HG03039 (cell line): ENCODE data around the gene HERC3.

Source experiments
- ATAC-seq: cut with Tn5 transposase; IDR thresholded peaks from one replicate; pipeline ENCODE4 v1.9.1; 2021; ENCODE audit warnings: mild to moderate bottlenecking, moderate library complexity; ENCODE audit not compliant: unreplicated experiment

The HERC3 gene

GRCh38 chr4:88659055-88659889 is 67.0 kb downstream of the HERC3 start:
- ATAC-seq, result peak; percentile 89

GRCh38 chr4:88659890-88660208 is 67.6 kb downstream of the HERC3 start:
- ATAC-seq, result no peak

- no peak for ATAC-seq
Measured at GRCh38 chr4:88660446-88661294, 68.4 kb downstream of the HERC3 start.

- ATAC-seq, result no peak
Measured at GRCh38 chr4:88661739-88662138, 69.5 kb downstream of the HERC3 start.

- no peak for ATAC-seq
Measured at GRCh38 chr4:88672987-88673386, 80.7 kb downstream of the HERC3 start.

GRCh38 chr4:88673886-88674285 is 81.6 kb downstream of the HERC3 start:
- no peak for ATAC-seq

- no peak for ATAC-seq
Measured at GRCh38 chr4:88674565-88674964, 82.3 kb downstream of the HERC3 start.

- ATAC-seq, result no peak
Measured at GRCh38 chr4:88674979-88675378, 82.7 kb downstream of the HERC3 start.

GRCh38 chr4:88675543-88675942 is 83.3 kb downstream of the HERC3 start:
- no peak for ATAC-seq

- ATAC-seq, result no peak
Measured at GRCh38 chr4:88681209-88681608, 88.9 kb downstream of the HERC3 start.

- ATAC-seq, result no peak
Measured at GRCh38 chr4:88690355-88690754, 98.1 kb downstream of the HERC3 start.

- ATAC-seq, result no peak
Measured at GRCh38 chr4:88693792-88694191, 101.5 kb downstream of the HERC3 start.

GRCh38 chr4:88696630-88697029 is 104.3 kb downstream of the HERC3 start:
- no peak for ATAC-seq

GRCh38 chr4:88697141-88697540 is 104.9 kb downstream of the HERC3 start:
- no peak for ATAC-seq

GRCh38 chr4:88697588-88698329 is 105.5 kb downstream of the HERC3 start, which contains the start of gene NAP1L5:
NAP1L5 (minus strand) TSS chr4:88697829; CDS start chr4:88697754, 75 bp downstream.
- ATAC-seq, result peak; percentile 95

- ATAC-seq, result no peak
Measured at GRCh38 chr4:88698519-88698918, 106.2 kb downstream of the HERC3 start.

- no peak for ATAC-seq
Measured at GRCh38 chr4:88702782-88703181, 110.5 kb downstream of the HERC3 start.

GRCh38 chr4:88705223-88705622 is 112.9 kb downstream of the HERC3 start:
- no peak for ATAC-seq

- no peak for ATAC-seq
Measured at GRCh38 chr4:88705805-88706492, 113.7 kb downstream of the HERC3 start.

GRCh38 chr4:88706574-88706973 is 114.3 kb downstream of the HERC3 start:
- ATAC-seq, result no peak

- ATAC-seq, result no peak
Measured at GRCh38 chr4:88709989-88710388, 117.7 kb downstream of the HERC3 start.
